Loucy (cell line): Measurements from ENCODE around the gene LAIR2.

ENCODE experiments used
- H2AFZ ChIP-seq: fragments of 200-600 bp; sonication (generic); 2 replicates; pipeline ENCODE4 v1.6.0; 2016; ENCODE audit warnings: antibody characterized with exemption, mild to moderate bottlenecking, low read length, moderate library complexity
- H3F3A ChIP-seq: fragments of 200-600 bp; 2 replicates; pipeline ENCODE4 v1.6.0; 2016; ENCODE audit warnings: antibody characterized with exemption, low read depth, mild to moderate bottlenecking
- H3K27me3 ChIP-seq: fragments of 200-600 bp; sonication (generic); 2 replicates; pipeline ENCODE4 v1.6.1; 2014; ENCODE audit warnings: low read length, mild to moderate bottlenecking; ENCODE audit not compliant: insufficient read depth, poor library complexity, severe bottlenecking
- H3K36me3 ChIP-seq: fragments of 200-600 bp; sonication (generic); 2 replicates; pipeline ENCODE4 v1.6.1; 2016; ENCODE audit warnings: low read length; ENCODE audit not compliant: insufficient read depth
- H3K4me1 ChIP-seq: fragments of 200-600 bp; sonication (generic); 2 replicates; pipeline ENCODE4 v1.5.1; 2014; ENCODE audit warnings: low read length, mild to moderate bottlenecking; ENCODE audit not compliant: insufficient read depth, poor library complexity, severe bottlenecking
- H3K4me2 ChIP-seq: fragments of 200-600 bp; sonication (generic); 2 replicates; pipeline ENCODE4 v1.6.0; 2014; ENCODE audit warnings: antibody characterized with exemption, low read length, low read depth, mild to moderate bottlenecking; ENCODE audit not compliant: poor library complexity, severe bottlenecking
- H3K4me3 ChIP-seq: fragments of 200-600 bp; sonication (generic); 2 replicates; pipeline ENCODE4 v1.5.1; 2014; ENCODE audit warnings: low read length, mild to moderate bottlenecking, mixed read lengths; ENCODE audit not compliant: poor library complexity, severe bottlenecking
- H3K79me2 ChIP-seq: fragments of 200-600 bp; sonication (generic); 2 replicates; pipeline ENCODE4 v1.6.1; 2014; ENCODE audit warnings: low read length; ENCODE audit not compliant: insufficient read depth
- H3K9ac ChIP-seq: fragments of 200-600 bp; sonication (generic); 2 replicates; pipeline ENCODE4 v1.6.0; 2014; ENCODE audit warnings: mild to moderate bottlenecking, low read depth, low read length, moderate library complexity; ENCODE audit not compliant: poor library complexity, severe bottlenecking
- H3K9me2 ChIP-seq: fragments of 200-600 bp; sonication (generic); replicated peaks from 2 replicates; pipeline ENCODE4 v1.6.1; 2016; ENCODE audit warnings: low read depth, low read length, mixed read lengths
- H3K9me3 ChIP-seq: fragments of 200-600 bp; sonication (generic); 2 replicates; pipeline ENCODE4 v1.6.1; 2014; ENCODE audit warnings: mild to moderate bottlenecking, antibody characterized with exemption, low read length, low read depth; ENCODE audit not compliant: insufficient read depth
- H4K20me1 ChIP-seq: fragments of 200-600 bp; sonication (generic); 2 replicates; pipeline ENCODE4 v1.6.0; 2014; ENCODE audit warnings: antibody characterized with exemption, low read length, mild to moderate bottlenecking; ENCODE audit not compliant: insufficient read depth, poor library complexity, severe bottlenecking
- CTCF ChIP-seq: fragments of 200-600 bp; sonication (generic); conservative IDR thresholded peaks from 2 replicates; pipeline ENCODE4 v1.5.1; 2014; ENCODE audit warnings: mild to moderate bottlenecking, antibody characterized with exemption, low read length
- EZH2phosphoT487 ChIP-seq: fragments of 200-600 bp; IDR thresholded peaks from 2 replicates; pipeline ENCODE4 v1.6.1; 2018; ENCODE audit warnings: antibody characterized with exemption, mild to moderate bottlenecking, moderate library complexity, borderline replicate concordance

Gene LAIR2

GRCh38 chr19:54548806-54549205 is 46.2 kb downstream of the LAIR2 start:
- Histone ChIP-seq H3K4me1 (peaks cover 23% of the 10 kb centered on the region), H3K36me3 (peaks cover 4% of the 10 kb centered on the region; the same call in 1 of the 2 replicates), H3K4me2 (no peak overlapping the region), H3K79me2 (no peaks in the 10 kb centered on the region), H2AFZ (no peak overlapping the region), H3F3A (no peaks in the 10 kb centered on the region), H3K9me3 (no peaks in the 10 kb centered on the region), H3K27me3 (no peaks in the 10 kb centered on the region), H3K9ac (no peak overlapping the region), H3K4me3 (no peak overlapping the region), H4K20me1 (no peaks in the 10 kb centered on the region), H3K9me2 (no peaks in the 10 kb centered on the region)
- TF ChIP-seq EZH2phosphoT487 (no peak), CTCF (no peak)

DNA sequence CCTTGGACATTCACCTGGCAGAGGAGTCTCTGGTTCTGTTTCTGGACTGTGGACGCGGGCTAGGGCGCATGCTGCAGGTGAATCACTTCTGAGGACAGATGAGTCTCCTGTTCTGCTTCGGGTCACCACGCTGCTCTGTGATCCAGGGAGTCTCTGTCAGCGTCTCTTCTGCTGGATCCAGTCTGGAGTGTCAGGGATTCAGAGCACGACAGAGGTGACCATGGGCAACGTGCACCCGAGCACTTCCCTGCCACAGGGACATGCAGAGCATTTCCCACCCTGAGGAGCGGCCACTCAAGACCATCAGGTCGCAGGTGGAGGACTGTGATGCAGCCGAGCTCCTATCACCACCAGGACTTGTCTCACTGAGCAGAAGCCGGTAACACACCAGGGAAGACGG is 46.6 kb downstream of the LAIR2 start:
- Histone ChIP-seq H3K9ac (no peak overlapping the region), H3K4me3 (no peak overlapping the region), H3K9me3 (no peaks in the 10 kb centered on the region), H3K4me1 (peaks cover 23% of the 10 kb centered on the region), H3F3A (no peaks in the 10 kb centered on the region), H3K27me3 (no peaks in the 10 kb centered on the region), H3K79me2 (no peaks in the 10 kb centered on the region), H2AFZ (no peak overlapping the region), H3K9me2 (no peaks in the 10 kb centered on the region), H3K36me3 (peaks cover under 1% of the 10 kb centered on the region; the same call in 1 of the 2 replicates), H4K20me1 (no peaks in the 10 kb centered on the region), H3K4me2 (no peak overlapping the region)
- no peak for TF ChIP-seq CTCF
- no peak for TF ChIP-seq EZH2phosphoT487

DNA sequence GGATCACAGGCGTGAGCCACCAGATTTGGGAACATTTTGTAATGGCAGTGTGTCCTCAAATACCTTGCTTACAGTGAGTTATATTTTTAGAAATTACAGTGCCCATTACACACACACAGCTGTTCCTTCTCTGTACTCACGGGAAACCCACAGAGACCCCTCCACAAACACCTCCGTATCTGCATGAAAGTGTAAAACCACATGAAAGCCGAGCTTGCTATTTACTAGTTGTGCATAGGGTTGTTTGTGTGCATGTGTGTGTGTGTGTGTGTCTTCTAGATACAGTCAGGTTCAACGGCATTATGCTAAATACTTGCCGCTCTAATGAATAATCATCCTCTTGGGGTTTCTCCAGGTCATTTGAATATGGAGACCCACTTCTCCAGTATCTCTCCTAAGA is 48.7 kb downstream of the LAIR2 start:
- no peaks in the 10 kb centered on the region for H3K79me2 ChIP-seq
- no peaks in the 10 kb centered on the region for H3K9me3 ChIP-seq
- TF ChIP-seq CTCF (no peak), EZH2phosphoT487 (no peak)

More for the DNA sequence above, 48.7 kb downstream of the LAIR2 start:
- peaks cover 23% of the 10 kb centered on the region for H3K4me1 ChIP-seq
- peak overlapping the region; percentile 56 for H3K9ac ChIP-seq
- H3K27me3 ChIP-seq: no peaks in the 10 kb centered on the region
- H2AFZ ChIP-seq: 0 out of 2 replicates have a peak overlapping the region, but pooled peaks have one; percentile 5
- no peaks in the 10 kb centered on the region for H3K9me2 ChIP-seq
- H3K4me3 ChIP-seq: peak overlapping the region; percentile 49
- peak overlapping the region; percentile 69 for H3K4me2 ChIP-seq
- no peaks in the 10 kb centered on the region for H4K20me1 ChIP-seq
- H3F3A ChIP-seq: no peaks in the 10 kb centered on the region
- H3K36me3 ChIP-seq: no peaks in the 10 kb centered on the region
